Duodenal mucosa (tissue), 2 donors: ENCODE data around the gene MYO7B.
A peak's percentile ranks its signal among the peaks of the same experiment; 100 is the strongest.

Source experiments
- H3K27ac ChIP-seq: one replicate; pipeline ENCODE4 v1.7.0; 2013; ENCODE audit warnings: low read depth, low read length
- H3K27me3 ChIP-seq, 2 donors: one replicate each; pipeline ENCODE4 v1.7.0; 2013; ENCODE audit warnings: low read length in 2 of 2, control low read depth in 1 of 2; ENCODE audit not compliant: insufficient read depth in 2 of 2, control insufficient read depth in 1 of 2
- H3K36me3 ChIP-seq, 2 donors: one replicate each; pipeline ENCODE4 v1.7.0; 2013; ENCODE audit warnings: low read length in 2 of 2, control low read depth in 1 of 2; ENCODE audit not compliant: insufficient read depth in 2 of 2, control insufficient read depth in 1 of 2
- H3K4me1 ChIP-seq, 2 donors: one replicate each; pipeline ENCODE4 v1.7.0; 2013; ENCODE audit warnings: low read length in 2 of 2, control low read depth in 1 of 2; ENCODE audit not compliant: insufficient read depth in 2 of 2, control insufficient read depth in 1 of 2
- H3K4me3 ChIP-seq, 2 donors: one replicate each; pipeline ENCODE4 v1.7.0; 2013; ENCODE audit warnings: low read length in 2 of 2, low read depth in 1 of 2
- H3K9ac ChIP-seq, 2 donors: one replicate each; pipeline ENCODE4 v1.7.0; 2013; ENCODE audit warnings: low read length in 2 of 2, low read depth in 1 of 2
- H3K9me3 ChIP-seq, 2 donors: one replicate each; pipeline ENCODE4 v1.7.0; 2013; ENCODE audit warnings: low read length in 2 of 2, control low read depth in 1 of 2; ENCODE audit not compliant: control insufficient read depth in 1 of 2

MYO7B gene

DNA sequence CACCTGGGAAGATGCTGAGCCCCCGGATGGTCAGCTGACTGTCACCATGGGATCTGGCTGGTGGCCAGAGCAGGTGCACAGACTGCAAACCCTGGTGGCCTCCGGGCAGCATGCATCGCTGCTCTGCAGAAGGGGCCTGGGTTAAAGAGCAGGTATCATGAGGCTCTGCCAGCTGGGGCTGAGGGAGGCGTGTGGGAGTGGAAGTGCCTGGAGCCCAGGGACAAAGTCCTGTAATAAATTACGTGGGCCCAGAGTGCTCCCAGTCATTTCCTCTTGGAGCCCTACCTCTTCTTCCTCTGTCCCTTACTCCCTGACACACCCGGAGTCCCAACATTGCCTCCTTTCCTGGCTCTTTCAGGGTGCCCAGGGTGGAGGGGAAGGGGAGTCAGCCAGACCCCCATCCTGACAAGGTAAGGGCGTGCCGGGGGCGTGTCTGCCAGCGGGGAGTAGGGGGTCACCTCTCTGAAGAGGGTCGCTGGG, at the start of gene MYO7B:
TSS of gene MYO7B (plus strand) at position 262 of the 480 bp plus-strand sequence. CDS start 24,040 bp downstream, outside the sequence.
- Histone ChIP-seq H3K36me3 (no peaks in the 10 kb centered on the region), H3K4me1 (peaks cover 27 to 34% of the 10 kb centered on the region in 2 donors), H3K4me3 (peak within 1 kb of the TSS; percentile 81 to 96), H3K27me3 (no peaks in the 10 kb centered on the region), H3K9me3 (no peaks in the 10 kb centered on the region), H3K27ac (peak within 1 kb of the TSS; percentile 89), H3K9ac (peak within 1 kb of the TSS; percentile 69 to 97)

DNA sequence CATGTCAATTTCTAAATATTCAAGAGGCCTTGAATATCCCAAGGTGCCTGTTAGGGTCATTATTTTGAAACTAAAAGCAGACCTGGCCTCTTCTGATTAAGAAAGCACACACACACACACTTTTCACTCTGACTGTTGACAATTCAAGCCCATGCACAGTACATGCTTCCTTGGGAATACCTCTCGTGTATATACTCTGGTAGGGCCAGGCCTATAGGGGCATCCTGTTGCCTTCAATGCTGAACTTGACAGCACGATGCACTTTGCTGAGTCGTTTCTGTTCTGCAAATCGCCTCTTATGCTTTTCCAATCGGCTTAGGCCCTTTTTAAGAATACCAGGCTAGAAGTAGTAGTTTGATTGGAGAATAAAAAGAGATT, 49.8 kb upstream of the MYO7B start:
- H3K27ac ChIP-seq = no peak overlapping the region
- H3K4me3 ChIP-seq = peak overlapping the region in 1 of 2 donors; percentile 2
- H3K4me1 ChIP-seq = peaks cover 7 to 11% of the 10 kb centered on the region in 2 donors
- H3K27me3 ChIP-seq = no peaks in the 10 kb centered on the region
- no peak overlapping the region for H3K9ac ChIP-seq
- peaks cover 55 to 76% of the 10 kb centered on the region in 2 donors for H3K36me3 ChIP-seq
- no peaks in the 10 kb centered on the region for H3K9me3 ChIP-seq

DNA sequence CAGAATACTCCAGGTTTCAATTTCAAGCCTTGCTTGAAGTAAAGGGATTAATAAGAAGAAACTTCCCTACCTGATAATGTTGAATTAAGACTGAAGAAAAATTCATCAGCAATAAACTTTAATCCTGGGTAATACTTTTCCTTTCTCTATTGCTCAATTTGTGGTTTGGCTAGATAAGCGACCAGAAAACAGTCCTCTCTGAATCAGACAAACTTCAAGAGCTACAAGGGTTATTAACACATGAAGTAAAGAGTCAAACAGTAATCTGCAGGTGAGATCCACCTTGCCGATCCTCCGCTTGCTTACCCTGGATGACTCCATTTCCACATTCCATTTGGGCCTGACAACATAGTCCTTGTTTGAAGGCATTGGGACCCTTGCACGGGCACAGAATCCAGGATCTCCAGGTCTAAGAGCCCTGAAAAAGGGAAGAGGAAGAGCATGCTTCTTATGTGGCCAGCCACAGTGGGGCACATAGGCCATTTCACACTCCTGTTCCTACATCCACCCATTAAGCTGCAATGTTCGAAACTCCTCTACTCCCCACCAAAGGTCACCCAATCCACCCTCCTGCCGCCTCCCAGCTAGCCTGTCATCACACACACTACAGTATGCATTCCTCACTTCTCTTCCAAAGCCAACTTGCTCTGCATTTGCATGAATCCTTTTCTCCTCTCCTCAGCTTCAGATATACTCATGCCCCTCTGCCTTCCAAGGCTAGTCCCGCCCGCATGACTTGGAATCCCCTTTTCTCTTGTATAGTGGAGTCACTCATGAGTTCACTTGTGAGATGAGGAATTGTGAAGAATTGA, 49.0 kb upstream of the MYO7B start:
- H3K36me3 ChIP-seq = peaks cover 49 to 74% of the 10 kb centered on the region in 2 donors
- H3K9me3 ChIP-seq = no peaks in the 10 kb centered on the region
- peak overlapping the region in 1 of 2 donors; percentile 45 for H3K9ac ChIP-seq
- H3K27ac ChIP-seq = no peak overlapping the region
- peaks cover 7 to 13% of the 10 kb centered on the region in 2 donors for H3K4me1 ChIP-seq
- H3K27me3 ChIP-seq = no peaks in the 10 kb centered on the region
- no peak overlapping the region for H3K4me3 ChIP-seq

DNA sequence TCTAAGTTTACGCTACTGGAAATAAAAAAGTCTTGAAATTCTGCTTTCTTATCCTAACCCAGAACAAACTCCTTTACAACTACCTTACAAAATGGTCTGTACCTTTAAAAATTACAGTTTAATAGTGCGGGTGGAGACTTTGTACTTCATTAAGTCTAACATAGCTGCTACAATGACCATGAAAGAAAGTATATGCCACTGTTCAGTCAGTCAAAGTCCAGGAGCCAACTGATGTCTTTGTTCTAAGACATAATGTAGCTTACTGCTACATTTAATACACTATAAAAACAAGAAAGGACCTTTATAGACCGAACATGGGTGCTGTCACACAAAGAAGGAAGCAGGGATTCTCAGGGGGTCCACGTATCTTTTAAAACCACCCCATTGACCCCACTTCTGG, 45.2 kb upstream of the MYO7B start:
- peaks cover 7 to 13% of the 10 kb centered on the region in 2 donors for H3K4me1 ChIP-seq
- peaks cover 54 to 77% of the 10 kb centered on the region in 2 donors for H3K36me3 ChIP-seq
- H3K9me3 ChIP-seq = no peaks in the 10 kb centered on the region
- no peaks in the 10 kb centered on the region for H3K27me3 ChIP-seq
- H3K4me3 ChIP-seq = no peak overlapping the region
- H3K27ac ChIP-seq = no peak overlapping the region
- no peak overlapping the region for H3K9ac ChIP-seq

DNA sequence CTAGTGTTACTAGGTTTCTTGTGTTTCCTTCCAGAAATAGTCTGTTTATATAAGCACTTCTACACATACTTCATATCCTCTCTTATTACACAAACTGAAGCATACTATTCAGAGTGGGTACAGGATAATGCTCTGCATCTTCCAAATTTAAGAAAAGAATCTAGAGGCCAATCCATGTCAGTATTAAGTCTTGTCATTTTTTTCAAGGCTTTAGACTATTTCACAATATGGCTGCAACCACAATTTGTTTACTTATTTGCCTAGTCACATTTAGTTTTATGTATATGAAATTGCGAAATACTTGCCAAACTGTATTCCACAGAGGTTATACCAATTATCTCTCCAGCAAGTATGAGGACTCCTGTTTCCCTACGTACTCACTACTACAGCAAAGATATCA, 37.1 kb upstream of the MYO7B start:
- Histone ChIP-seq H3K36me3 (peaks cover 27 to 77% of the 10 kb centered on the region in 2 donors), H3K27ac (no peak overlapping the region), H3K4me1 (no peaks in the 10 kb centered on the region), H3K27me3 (no peaks in the 10 kb centered on the region), H3K9me3 (no peaks in the 10 kb centered on the region), H3K4me3 (no peak overlapping the region), H3K9ac (no peak overlapping the region)

DNA sequence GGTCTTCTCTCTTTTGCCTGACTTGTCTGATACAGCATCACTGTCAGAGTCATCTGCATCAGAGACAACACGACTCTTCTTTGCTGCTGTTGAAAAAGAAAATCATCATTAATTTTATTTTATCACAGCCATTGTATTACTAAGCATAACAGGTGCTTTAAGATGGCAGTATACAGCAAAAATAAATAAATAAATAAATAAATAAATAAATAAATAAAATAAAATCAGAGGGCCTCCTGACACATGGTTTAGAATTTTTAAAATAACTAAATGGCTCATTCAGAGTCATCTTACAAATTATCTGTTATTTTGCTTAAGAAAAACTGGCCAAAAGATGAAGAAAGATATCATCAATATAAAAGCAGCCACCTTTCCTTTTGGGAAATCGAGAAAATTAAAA, 32.0 kb upstream of the MYO7B start:
- no peaks in the 10 kb centered on the region for H3K9me3 ChIP-seq
- no peak overlapping the region for H3K9ac ChIP-seq
- H3K36me3 ChIP-seq = peaks cover 31 to 62% of the 10 kb centered on the region in 2 donors
- H3K4me1 ChIP-seq = peaks cover 7 to 8% of the 10 kb centered on the region in 2 donors
- no peaks in the 10 kb centered on the region for H3K27me3 ChIP-seq
- H3K4me3 ChIP-seq = no peak overlapping the region
- H3K27ac ChIP-seq = no peak overlapping the region

DNA sequence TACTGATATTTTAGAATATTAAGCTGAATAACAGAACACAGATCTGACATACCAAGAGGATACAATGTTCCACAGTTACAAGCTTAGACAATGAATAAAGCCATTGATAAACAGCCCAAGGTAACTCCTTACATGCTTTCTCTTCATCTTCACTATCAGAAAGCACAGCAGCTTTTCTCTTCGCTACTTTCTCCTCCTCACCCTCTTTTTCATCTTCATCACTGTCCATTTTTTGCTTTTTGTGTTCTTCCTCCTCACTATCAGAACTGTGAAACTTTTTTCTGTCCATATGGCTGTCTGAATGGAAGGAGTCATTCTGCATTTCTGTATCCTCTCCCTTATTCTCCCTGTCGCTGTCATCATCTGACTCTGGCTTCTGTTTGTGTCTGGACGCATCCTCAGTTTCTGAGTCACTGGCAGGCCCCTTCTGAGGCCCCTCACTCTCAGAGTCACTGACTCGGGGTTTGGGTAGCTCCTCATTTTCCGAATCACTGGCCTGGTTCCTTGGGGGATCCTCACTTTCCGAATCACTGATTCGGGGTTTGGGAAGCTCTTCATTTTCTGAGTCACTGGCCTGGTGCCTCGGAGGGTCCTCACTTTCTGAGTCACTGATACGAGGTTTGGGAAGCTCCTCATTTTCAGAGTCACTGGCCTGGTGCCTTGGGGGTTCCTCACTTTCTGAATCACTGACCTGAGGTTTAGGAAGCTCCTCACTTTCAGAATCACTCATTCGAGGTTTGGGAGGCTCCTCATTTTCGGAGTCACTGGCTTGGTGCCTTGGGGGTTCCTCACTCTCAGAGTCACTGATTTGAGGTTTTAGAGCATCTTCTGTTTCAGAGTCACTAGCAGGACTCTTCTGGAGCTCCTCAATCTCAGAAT, 30.7 kb upstream of the MYO7B start:
- Histone ChIP-seq H3K27me3 (no peaks in the 10 kb centered on the region), H3K4me1 (peaks cover 16% of the 10 kb centered on the region in 2 donors), H3K4me3 (no peak overlapping the region), H3K36me3 (peaks cover 29 to 53% of the 10 kb centered on the region in 2 donors), H3K27ac (no peak overlapping the region), H3K9ac (no peak overlapping the region), H3K9me3 (no peaks in the 10 kb centered on the region)

DNA sequence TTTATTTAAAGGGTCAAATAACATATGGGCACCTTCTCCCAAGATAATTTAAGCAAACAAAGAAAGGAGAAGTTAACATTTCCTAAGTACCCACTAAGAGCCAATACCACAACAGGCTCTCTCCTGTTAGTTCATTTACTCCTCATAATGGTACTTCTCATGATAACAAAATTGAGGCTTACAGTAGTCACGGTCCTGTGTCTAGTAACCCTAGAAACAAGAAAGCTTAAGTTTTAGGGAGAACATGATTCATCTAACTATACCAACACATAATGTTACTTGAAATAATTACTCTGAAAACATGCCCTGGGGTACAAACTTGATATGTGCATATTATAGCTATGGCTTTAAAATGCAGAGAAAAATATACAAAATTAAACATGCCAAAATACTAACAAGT, 29.0 kb upstream of the MYO7B start:
- Histone ChIP-seq H3K4me3 (no peak overlapping the region), H3K9me3 (no peaks in the 10 kb centered on the region), H3K9ac (no peak overlapping the region), H3K27ac (no peak overlapping the region), H3K4me1 (peaks cover 29% of the 10 kb centered on the region in 2 donors), H3K36me3 (peaks cover 29 to 38% of the 10 kb centered on the region in 2 donors), H3K27me3 (no peaks in the 10 kb centered on the region)

DNA sequence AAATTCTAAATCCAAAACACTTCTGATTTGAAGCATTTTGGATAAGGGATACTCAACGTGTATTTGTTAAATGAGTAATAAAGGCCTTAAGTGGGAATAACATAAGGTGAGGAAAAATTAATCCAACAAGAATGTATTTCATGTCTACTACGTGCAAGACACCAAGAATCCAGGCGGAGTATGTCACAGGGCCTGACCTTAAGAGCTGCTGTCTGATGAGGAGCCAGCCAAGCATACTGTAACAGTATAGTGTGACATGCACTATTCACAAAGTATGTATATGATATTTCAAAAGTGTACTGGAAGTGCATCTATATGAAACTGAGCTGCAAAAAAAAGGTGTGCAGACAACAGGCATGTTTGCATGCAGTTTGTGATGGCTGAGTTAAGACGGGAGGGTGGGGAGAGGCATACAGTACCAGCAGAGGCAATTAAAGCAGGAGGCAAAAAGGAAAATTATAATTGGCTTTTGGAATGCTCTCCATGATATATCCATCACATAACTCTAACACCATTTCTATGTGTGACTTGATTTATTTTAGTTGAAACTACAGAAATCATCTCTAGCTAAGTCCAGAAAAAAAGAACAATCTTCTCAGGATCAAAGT, 27.4 kb upstream of the MYO7B start:
- Histone ChIP-seq H3K9ac (no peak overlapping the region), H3K4me1 (peaks cover 32 to 33% of the 10 kb centered on the region in 2 donors), H3K27me3 (no peaks in the 10 kb centered on the region), H3K9me3 (no peaks in the 10 kb centered on the region), H3K4me3 (no peak overlapping the region), H3K36me3 (peaks cover 20 to 22% of the 10 kb centered on the region in 2 donors), H3K27ac (no peak overlapping the region)
